Stimulated activated effector memory CD8-positive, alpha-beta T cell treated with anti-CD3 and anti-CD28 coated beads, Interleukin-12 subunit alpha, Interleukin-12 subunit beta, amount 100 ng/mL, for 72 hours (primary cell): Measurements from ENCODE around the gene DNAJA3.
A peak's percentile ranks its signal among the peaks of the same experiment; 100 is the strongest.

Source experiments
- ATAC-seq: fragments of 150-1000 bp; cut with Tn5 transposase; 2 replicates; pipeline ENCODE4 v1.10.0; 2021
- DNase-seq, 2 donors: peaks; one replicate each; pipeline ENCODE4 v3.0.0; 2021 to 2022; ENCODE audit warnings: low spot score in 2 of 2
- H3K27ac Mint-ChIP-seq: one replicate; pipeline ENCODE4 v1.8.0; 2022; ENCODE audit warnings: mild to moderate bottlenecking, mixed read lengths
- H3K36me3 Mint-ChIP-seq: one replicate; pipeline ENCODE4 v1.8.0; 2022; ENCODE audit warnings: mild to moderate bottlenecking, mixed read lengths
- H3K4me1 Mint-ChIP-seq: one replicate; pipeline ENCODE4 v1.8.0; 2022; ENCODE audit warnings: mixed read lengths
- H3K4me3 Mint-ChIP-seq: one replicate; pipeline ENCODE4 v1.8.0; 2022; ENCODE audit warnings: mild to moderate bottlenecking, mixed read lengths
- H3K9me3 Mint-ChIP-seq: one replicate; pipeline ENCODE4 v1.8.0; 2022; ENCODE audit warnings: mixed read lengths

DNAJA3 gene

GRCh38 chr16:4425378-4426020 lies at the start of gene DNAJA3:
DNAJA3 (plus strand) TSS chr16:4425868; CDS start chr16:4425882, 14 bp downstream.
- H3K36me3 Mint-ChIP-seq: peaks cover 52% of the 10 kb centered on the region

GRCh38 chr16:4376126-4376892 lies 49.4 kb upstream of the DNAJA3 start:
- DNase-seq: no peak
- Mint-ChIP-seq H3K9me3 (no peaks in the 10 kb centered on the region), H3K36me3 (peaks cover 22% of the 10 kb centered on the region), H3K27ac (no peak overlapping the region), H3K4me1 (peaks cover 37% of the 10 kb centered on the region), H3K4me3 (no peak overlapping the region)
- no peak for ATAC-seq

More at GRCh38 chr16:4425378-4426020, at the start of gene DNAJA3:
- Mint-ChIP-seq H3K27ac (peak within 1 kb of the TSS; percentile 99), H3K4me1 (peaks cover 28% of the 10 kb centered on the region), H3K9me3 (no peaks in the 10 kb centered on the region), H3K4me3 (peak within 1 kb of the TSS; percentile 92)
- DNase-seq (peak; percentile 91 to 97), ATAC-seq (peak; percentile 96)

- no peak overlapping the region for H3K4me3 Mint-ChIP-seq
- ATAC-seq (no peak), DNase-seq (no peak)
- H3K9me3 Mint-ChIP-seq: no peaks in the 10 kb centered on the region
- peaks cover 37% of the 10 kb centered on the region for H3K4me1 Mint-ChIP-seq
- peak overlapping the region; percentile 61 for H3K27ac Mint-ChIP-seq
- H3K36me3 Mint-ChIP-seq: peaks cover 27% of the 10 kb centered on the region
Measured at GRCh38 chr16:4376893-4377572, 48.6 kb upstream of the DNAJA3 start.

DNA sequence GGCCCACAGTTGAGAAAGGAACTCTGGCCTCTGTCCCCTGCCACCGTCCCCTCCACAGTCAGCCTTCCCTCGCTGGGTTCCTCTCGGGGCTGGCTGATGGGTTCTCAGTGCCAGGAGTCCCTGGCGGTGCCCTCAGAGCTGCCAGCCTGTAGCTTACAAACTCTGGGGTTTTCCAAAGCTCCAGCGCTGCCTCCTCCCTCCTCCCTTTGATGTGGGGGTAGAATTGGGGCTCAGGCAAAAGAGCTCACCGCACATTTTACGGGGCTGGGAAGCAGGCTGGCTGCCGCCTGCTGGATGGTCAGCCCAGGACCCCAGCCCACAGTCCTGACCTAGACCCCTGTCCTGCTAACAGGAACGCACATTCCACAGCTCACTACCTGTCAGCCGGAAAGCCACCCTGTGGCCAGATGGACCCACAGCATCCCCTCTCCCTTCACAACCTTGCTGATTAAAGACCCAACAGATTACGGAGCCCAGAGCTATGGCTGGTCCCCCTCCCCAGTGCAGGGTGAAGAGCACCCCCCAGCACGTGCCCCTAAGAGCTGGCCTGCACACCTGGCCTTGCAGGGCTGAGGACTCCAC lies 48.0 kb upstream of the DNAJA3 start:
- peak overlapping the region; percentile 61 for H3K27ac Mint-ChIP-seq
- DNase-seq: no peak
- no peaks in the 10 kb centered on the region for H3K9me3 Mint-ChIP-seq
- H3K4me1 Mint-ChIP-seq: peaks cover 31% of the 10 kb centered on the region
- ATAC-seq: no peak
- H3K4me3 Mint-ChIP-seq: no peak overlapping the region
- H3K36me3 Mint-ChIP-seq: peaks cover 34% of the 10 kb centered on the region

DNA sequence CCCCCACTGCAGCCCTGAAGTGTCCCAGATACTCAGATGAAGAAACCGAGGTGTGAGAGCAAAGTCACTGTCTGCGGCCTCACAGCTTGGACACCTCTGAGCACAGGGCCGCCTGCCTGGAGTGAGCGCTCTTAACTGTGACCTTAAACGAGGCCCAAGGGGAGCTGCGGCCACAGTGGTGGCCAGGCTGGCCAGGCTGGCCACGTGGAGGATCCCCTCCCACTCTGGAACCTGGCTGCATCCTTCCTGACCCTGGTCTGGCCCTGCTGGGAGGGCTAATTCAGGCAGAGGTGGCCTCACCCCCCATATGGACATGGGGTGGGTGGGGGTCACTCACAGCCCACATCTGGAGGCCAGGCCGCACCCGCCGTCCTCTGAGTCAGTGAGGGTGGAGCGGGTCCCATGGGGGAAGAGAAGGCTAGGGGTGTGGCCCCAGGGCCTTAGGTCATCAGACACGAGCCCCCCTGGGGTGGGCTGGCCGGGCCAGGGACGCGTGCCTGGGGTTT lies 47.5 kb upstream of the DNAJA3 start:
- Mint-ChIP-seq H3K36me3 (peaks cover 39% of the 10 kb centered on the region), H3K9me3 (no peaks in the 10 kb centered on the region), H3K27ac (peak overlapping the region; percentile 61), H3K4me3 (no peak overlapping the region), H3K4me1 (peaks cover 27% of the 10 kb centered on the region)
- DNase-seq: no peak
- no peak for ATAC-seq

- ATAC-seq (no peak), DNase-seq (no peak)
- Mint-ChIP-seq H3K36me3 (peaks cover 48% of the 10 kb centered on the region), H3K9me3 (no peaks in the 10 kb centered on the region), H3K27ac (no peak overlapping the region), H3K4me1 (peaks cover 19% of the 10 kb centered on the region), H3K4me3 (no peak overlapping the region)
Measured at GRCh38 chr16:4378999-4379690, 46.5 kb upstream of the DNAJA3 start.

DNA sequence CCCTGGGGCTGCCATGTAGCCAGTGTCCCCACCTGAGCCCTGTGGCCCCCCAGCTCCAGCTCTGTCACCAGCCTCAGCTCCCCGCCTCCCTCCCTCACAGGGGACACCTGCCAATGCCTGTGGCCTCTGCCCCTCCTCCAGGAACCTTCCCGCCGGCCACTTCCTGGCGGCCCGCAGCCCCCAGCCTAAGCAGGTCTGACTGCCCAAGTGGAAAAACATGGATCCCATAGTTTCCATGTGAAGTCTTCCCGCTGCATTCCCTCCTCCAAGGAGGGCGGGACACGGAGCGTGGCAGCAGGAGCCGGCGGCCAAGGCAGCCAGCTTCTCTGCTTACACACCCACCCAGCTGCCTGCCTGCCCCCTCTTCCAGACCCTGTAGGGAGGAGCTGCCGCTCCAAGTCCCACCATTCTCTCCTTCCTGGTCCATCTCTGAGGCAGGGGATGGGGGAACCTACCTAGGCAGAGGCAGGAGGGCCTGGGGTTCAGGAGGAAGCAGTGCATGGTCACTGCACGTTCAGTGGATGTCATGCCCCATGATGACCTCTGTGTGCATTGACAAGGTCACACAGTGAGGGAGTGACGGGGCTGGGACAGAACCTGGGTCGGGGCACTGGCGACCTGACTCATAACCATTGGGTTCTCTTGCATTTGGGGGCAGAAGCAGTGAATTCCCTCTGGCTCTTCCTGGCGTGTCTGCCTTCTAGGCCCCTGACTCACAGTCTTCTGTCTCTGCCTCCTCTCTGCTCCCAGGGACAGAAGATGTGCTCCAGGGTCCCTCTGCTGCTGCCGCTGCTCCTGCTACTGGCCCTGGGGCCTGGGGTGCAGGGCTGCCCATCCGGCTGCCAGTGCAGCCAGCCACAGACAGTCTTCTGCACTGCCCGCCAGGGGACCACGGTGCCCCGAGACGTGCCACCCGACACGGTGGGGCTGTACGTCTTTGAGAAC lies 45.3 kb upstream of the DNAJA3 start:
- Mint-ChIP-seq H3K36me3 (peaks cover 47% of the 10 kb centered on the region), H3K4me1 (peaks cover 19% of the 10 kb centered on the region), H3K4me3 (no peak overlapping the region), H3K9me3 (no peaks in the 10 kb centered on the region), H3K27ac (peak overlapping the region; percentile 70)
- ATAC-seq (no peak), DNase-seq (no peak)

DNA sequence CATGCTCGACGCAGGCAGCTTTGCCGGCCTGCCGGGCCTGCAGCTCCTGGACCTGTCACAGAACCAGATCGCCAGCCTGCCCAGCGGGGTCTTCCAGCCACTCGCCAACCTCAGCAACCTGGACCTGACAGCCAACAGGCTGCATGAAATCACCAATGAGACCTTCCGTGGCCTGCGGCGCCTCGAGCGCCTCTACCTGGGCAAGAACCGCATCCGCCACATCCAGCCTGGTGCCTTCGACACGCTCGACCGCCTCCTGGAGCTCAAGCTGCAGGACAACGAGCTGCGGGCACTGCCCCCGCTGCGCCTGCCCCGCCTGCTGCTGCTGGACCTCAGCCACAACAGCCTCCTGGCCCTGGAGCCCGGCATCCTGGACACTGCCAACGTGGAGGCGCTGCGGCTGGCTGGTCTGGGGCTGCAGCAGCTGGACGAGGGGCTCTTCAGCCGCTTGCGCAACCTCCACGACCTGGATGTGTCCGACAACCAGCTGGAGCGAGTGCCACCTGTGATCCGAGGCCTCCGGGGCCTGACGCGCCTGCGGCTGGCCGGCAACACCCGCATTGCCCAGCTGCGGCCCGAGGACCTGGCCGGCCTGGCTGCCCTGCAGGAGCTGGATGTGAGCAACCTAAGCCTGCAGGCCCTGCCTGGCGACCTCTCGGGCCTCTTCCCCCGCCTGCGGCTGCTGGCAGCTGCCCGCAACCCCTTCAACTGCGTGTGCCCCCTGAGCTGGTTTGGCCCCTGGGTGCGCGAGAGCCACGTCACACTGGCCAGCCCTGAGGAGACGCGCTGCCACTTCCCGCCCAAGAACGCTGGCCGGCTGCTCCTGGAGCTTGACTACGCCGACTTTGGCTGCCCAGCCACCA lies 44.4 kb upstream of the DNAJA3 start:
- Mint-ChIP-seq H3K9me3 (no peaks in the 10 kb centered on the region), H3K27ac (no peak overlapping the region), H3K4me3 (no peak overlapping the region), H3K4me1 (peaks cover 13% of the 10 kb centered on the region), H3K36me3 (peaks cover 54% of the 10 kb centered on the region)
- DNase-seq (no peak), ATAC-seq (no peak)

GRCh38 chr16:4381935-4382794 lies 43.5 kb upstream of the DNAJA3 start:
- no peaks in the 10 kb centered on the region for H3K9me3 Mint-ChIP-seq
- ATAC-seq (no peak), DNase-seq (no peak)
- peaks cover 13% of the 10 kb centered on the region for H3K4me1 Mint-ChIP-seq
- peak overlapping the region; percentile 55 for H3K27ac Mint-ChIP-seq
- H3K36me3 Mint-ChIP-seq: peaks cover 63% of the 10 kb centered on the region
- H3K4me3 Mint-ChIP-seq: no peak overlapping the region

GRCh38 chr16:4382795-4383357 lies 42.8 kb upstream of the DNAJA3 start:
- ATAC-seq: no peak
- Mint-ChIP-seq H3K4me1 (peaks cover 9% of the 10 kb centered on the region), H3K36me3 (peaks cover 63% of the 10 kb centered on the region), H3K27ac (peak overlapping the region; percentile 55), H3K9me3 (no peaks in the 10 kb centered on the region), H3K4me3 (no peak overlapping the region)
- DNase-seq: no peak

- peak overlapping the region; percentile 55 for H3K27ac Mint-ChIP-seq
- H3K36me3 Mint-ChIP-seq: peaks cover 63% of the 10 kb centered on the region
Measured at GRCh38 chr16:4383591-4384444, 41.9 kb upstream of the DNAJA3 start.

More at GRCh38 chr16:4383591-4384444, 41.9 kb upstream of the DNAJA3 start:
- DNase-seq (no peak), ATAC-seq (no peak)
- H3K4me1 Mint-ChIP-seq: no peaks in the 10 kb centered on the region
- no peaks in the 10 kb centered on the region for H3K9me3 Mint-ChIP-seq
- no peak overlapping the region for H3K4me3 Mint-ChIP-seq
